NCI-H2227 (cell line): Measurements from ENCODE around the gene DOCK1.

Source experiments
- DNase-seq: peaks from one replicate; lab custom pipeline; 2025; ENCODE audit not compliant: unreplicated experiment; lab: John Stamatoyannopoulos, UW

The DOCK1 gene

DNA sequence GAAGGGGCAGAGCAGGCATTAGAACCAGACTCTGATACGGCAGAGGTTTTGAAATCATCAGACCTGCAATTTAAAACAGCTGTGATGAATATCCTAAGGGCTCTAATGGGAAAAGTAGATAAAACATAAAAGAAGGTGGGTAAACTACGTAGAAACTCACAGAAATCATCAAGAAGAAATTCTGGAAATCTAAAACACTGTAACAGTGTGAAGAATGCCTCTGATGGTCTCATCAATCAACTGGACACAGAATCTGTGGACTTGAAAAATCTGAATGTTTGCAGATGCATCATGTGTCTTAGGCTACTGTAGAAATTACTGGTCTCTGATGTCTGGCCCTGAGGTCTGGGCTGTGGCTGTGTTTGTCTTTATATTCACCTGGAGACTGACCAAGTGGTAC is 470.8 kb downstream of the DOCK1 start:
- no peak for DNase-seq

DNA sequence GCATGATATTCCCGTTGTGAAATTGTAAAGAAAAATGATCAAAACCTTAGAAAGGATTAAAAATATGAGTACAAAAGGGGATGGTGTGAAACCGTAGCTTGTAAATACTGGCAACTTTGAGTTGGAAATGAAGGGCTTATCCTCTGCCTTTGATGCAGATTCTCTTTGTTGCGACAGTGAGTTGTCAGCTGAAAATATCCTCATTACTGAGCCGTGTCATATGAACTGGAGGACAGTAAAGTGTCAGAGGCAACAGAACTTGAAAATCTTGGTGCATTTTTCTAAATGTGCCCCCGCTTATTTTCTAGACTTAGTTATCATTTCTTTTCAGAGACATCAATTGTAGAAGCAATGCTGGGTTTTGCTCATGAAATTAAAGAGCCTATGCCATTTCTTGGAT is 473.4 kb downstream of the DOCK1 start:
- DNase-seq = no peak

DNA sequence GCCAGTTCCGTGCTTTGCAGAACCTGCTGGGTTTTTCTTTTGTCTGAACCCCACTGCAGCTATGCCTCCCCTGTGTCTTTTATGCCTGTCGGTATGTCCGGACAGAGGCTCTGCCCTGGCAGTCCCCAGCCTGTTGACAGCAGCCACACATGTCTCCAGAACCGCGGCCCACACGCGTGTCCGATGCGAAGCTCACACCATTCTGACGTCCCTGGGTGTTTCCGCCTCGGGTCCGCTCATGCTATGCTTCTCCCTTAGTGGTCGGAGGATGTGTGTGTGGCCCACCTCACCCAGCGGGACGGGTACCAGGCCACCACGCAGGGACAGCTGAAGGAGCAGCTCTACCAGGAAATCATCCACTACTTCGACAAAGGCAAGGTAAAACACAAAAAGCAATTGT is 479.3 kb downstream of the DOCK1 start:
- no peak for DNase-seq

DNA sequence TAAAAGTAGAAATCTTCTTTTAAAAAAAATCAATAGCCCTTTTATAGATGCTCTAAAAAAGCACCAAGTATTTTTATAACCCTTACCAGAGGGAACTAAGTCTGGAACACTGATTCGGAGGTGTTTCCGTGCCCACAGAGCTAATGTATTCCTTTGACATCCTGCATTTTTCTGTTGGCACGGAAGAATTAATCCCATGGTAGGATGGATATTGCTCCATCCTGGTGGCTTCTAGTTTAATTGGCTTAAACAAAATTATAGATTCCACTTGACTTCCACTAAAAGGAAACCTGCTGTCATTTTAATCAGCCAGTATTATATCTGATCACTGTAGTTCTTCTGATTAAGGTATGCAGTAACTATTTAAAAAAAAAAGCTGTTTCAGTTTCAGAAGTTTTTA is 479.8 kb downstream of the DOCK1 start:
- DNase-seq = no peak

DNA sequence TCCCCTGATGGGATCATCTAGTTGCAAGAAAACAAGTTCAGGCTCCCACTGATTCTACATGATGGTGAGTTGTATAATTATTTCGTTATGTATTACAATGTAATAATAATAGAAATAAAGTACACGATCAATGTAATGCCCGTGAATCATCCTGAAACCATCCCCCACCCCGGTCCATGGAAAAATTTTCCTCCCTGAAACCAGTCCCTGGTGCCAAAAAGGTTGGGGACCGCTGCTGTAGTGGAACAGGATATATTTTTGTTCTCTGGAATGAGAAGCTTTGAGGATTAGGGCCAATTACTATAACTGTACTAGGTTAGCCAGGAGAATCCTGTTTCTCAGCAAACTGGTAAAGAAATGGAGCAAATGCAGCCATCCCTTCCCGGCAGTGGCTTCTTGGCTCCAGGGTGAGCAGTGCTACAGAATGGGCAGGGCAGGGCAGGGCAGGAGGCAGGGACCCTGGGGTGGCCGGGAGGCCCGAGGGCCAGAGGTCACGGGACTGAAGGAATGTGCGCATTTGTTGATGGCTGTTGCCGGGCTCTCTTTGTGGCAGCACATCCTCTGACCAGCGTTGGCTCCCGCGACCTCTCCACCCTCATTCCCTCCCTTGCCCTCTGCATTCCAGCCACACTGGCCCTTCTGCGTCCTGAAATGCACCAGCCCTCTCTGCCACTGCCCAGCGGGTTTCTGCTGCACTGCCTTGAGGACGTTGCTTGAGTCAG is 481.5 kb downstream of the DOCK1 start:
- DNase-seq = no peak

DNA sequence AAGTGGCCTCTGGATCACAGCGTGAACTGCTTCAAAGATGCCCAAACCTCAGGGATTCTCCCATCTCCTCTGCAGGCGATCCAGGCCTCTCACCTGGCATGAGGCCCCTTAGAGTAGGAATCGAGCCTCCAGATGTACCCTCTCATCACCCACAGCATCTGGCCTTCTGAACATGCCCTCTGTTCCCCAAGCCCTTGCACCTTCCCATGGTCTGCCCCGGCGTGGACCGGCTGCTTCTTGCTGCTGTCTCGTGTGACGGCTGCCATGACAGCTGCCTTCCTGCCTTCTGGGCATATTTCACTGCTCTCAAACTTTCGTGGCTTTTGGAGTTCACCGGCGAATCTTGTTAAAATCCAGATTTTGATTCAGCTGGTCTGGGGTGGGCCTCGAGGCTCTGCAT is 486.6 kb downstream of the DOCK1 start:
- no peak for DNase-seq

DNA sequence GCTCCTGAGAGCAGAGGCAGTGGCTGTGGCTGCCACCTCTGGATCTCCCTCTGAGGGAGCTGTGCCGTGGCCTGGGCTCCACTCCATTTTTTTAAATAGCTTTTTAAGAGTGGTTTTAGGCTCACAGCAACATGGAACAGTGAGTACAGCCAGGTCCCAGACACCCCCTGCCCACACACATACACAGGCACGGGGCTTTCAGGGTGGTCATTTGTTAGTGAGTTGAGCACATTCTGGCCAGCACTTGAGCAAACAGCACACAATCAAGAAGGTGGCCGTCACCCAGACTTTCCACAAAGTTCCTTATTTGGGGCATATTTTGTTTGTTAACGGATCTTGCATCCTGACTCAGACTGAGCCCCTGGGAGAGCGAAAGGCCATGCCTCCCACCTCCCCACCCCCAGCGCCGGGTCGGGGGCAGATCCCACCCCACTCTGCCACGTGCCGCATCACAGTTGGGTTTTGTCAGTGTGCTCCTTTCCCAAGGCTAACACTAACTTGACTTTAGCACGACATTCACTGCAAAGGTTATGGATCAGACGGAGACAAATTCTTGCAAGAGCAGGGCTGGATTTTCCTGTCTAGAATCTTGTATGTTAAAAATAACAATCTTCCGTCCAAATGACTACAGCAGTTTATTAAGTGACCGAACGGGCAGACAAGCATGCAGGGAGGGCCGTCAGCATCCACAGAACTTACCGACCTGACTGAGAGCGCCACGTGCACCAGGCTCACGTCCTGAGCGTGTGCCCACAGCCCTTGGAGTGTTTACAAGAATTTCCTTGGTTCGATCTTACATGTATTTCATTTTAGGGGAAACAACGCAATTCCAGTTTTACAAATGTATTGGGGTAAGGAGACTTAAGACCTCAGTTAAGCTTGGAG is 487.4 kb downstream of the DOCK1 start:
- DNase-seq = no peak

DNA sequence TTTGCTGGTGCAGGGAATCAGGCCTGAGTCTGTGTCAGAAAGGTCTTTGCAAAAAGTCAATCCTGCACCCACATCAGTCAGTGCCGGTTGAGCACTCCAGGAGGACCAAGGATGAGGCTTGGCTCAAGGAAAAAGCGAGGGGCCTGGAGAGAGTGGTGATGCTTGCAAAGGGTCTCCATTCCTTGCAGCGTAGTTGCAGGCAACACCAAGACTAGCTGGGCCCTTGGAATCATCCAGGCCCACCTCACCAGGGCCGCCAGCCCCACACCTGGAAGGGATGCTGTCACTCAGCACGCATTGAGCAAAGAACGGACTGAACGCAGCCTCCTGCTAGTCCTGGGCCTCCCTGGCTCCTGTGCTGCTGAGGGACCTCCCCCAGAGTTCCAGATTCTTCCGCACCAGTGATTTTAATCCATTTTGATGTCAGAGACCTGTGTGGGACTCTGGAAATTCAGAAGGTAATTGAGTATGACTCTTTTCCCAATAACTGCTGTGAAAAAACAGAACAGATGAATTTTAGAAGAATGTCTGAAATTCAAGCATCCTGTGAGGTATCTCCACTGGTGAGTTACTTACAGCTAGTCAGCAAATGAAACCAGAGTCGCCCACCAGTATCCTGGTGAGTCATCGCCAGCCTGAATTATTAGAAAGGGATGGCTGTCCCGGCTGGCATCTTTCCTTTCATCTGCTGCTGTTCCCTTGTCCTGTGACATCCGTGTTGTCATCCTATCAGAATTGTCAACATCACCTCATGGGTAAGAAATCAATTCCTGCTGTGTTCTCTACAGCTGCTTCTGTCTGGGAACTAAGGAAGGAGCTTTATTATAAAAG is 493.1 kb downstream of the DOCK1 start:
- no peak for DNase-seq

DNA sequence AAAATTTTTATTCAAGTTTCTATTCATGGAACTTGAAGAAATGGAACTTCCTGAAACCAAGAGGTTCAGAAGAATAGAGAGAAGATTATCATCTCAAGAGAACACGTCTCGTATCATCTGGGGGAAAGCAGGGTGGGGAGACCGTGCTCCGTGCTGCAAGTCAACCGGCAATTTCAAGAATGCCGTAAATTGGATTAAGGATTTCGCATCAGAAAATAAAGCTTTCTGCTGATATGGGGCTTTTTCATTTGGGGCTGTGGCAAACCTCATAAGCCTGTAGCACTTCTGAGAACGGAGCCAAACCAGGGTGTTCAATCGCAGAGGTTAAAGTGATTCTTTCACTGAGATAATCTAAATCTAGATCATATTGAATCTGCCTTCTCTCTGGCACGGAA is 493.7 kb downstream of the DOCK1 start:
- DNase-seq = no peak

DNA sequence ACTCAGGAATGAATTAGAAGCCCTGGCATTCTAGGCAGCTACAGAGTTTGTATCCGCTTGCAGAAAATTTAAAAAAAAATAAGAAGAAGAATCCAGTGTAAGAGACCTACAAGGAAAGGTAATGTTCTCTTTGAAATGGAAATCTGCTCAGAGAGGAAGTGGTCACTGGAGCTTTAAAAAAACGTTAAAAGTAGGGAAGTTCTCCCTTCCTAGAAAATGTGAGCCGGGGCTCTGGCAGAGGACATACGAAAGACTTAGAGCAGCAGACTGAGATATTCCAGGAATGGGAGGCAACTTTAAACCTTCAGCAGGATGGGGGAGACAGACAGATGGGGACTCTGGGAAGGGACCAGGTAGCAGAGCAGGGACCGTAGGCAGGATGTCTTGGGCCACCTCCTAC is 494.4 kb downstream of the DOCK1 start:
- DNase-seq = no peak

DNA sequence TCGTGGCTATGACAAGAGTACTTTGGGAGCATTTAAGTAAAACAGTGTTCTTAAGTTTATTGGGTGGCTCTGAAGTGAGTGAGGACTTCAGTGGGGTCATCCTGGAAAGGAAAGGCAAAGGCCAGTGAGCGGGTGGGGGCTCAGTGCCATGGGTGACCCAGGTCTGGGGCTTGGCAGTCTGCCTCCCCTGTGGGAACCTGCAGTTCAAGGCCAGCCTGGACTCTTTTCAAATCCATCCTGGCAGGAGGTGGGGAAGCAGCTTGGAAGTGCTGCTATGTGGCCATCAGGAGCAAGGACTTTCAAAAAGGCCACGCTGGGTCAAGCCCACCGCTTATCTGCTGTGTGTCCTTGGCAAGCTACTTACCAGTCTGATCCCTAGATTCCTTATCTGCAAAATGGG is 495.0 kb downstream of the DOCK1 start:
- DNase-seq = no peak

DNA sequence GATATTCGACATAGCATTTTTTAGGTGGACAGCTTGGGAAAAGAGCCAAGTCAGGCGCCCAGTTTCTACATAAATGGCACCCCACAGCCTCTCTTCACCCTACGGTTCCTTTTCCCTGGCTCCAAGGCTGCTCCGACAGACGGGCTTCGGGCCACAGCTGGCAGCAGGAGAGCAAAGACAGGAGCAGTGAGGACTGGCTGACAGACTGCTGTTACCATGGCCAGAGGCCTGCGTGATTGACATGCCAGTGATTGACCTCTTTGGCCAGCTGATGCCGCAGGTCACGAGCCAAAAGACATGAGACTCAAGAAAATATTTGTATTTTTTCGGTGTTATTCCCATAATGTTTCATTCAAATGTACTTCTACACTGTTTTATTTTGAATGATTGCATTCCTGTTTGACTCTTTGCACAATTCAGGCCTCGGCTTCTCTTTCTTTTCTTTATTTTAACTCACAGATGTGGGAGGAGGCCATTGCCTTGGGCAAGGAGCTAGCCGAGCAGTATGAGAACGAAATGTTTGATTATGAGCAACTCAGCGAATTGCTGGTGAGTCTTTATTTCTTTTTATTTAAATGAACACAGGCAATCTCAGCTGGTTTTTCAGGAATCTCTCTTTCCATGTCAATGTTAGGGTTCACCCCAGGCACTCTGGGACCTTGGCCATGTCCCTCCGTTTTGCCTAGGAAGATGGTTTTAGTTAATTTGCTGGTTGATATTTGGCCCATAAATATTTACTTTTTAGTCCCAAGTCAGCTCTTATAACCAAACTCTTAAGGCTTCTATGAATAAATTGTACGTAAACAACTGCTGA is 497.6 kb downstream of the DOCK1 start:
- no peak for DNase-seq

DNA sequence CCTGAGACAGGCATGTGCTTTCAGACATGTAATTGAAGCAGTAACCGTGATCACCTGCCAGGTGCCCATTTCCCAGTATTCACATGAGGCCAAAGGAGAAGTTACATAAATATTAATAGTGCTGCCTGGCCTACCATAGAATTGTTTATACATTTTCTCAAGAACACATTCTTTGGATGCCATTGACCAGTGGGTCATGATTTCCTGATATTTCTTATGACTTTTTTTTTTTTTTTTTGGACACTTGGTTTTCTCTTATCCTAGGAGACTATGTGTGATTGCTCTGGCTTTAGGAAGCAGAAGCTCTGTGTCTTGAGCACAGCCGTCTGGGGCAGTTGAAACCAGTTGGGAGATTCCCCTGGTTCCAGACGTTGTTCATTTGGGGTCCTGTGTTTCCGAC is 500.0 kb downstream of the DOCK1 start:
- no peak for DNase-seq

DNA sequence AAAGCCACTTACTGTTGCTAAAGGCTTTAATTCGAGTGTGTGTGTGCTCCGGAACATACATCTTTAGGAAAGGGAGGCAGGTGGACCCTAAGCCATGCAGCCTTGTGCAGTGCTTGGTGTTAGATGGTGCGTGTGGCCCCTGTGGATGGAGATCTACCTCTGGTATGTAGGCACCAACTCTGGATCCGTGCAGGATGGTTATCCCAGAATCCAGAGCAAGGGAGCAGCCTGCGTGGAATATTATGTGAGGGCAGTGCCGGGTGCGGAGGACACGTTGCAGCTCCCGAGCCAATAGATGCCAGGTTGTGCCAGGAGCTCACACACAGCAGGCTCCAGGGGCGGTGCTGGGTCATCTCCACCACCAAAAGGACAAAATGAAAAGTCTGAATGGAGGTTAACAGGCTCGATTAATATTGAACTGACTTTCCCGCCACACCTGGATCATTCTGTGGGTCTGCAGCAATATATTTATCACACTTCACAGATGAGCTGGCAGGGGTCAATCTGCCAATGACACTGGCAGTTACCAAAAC is 500.9 kb downstream of the DOCK1 start:
- DNase-seq = no peak

DNA sequence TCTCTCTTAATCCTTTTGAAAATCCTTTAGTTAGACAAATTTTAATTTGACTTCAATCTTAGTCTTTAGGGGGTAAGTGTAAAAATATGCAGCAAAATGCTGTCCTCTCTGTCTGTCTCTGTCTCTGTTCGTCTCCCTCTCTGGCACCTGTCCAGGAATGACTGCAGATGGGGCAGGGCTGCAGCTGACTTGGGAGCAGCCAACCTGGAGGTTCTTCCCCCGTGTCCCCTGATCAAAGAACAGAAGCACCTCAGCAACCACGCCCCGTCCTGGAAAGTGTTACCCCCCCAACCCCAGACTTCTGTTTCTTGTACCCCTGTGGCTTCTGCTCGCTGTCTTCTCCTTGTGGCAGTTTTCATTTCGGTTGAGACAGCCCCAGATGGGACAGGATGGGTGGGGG is 502.3 kb downstream of the DOCK1 start:
- no peak for DNase-seq

DNA sequence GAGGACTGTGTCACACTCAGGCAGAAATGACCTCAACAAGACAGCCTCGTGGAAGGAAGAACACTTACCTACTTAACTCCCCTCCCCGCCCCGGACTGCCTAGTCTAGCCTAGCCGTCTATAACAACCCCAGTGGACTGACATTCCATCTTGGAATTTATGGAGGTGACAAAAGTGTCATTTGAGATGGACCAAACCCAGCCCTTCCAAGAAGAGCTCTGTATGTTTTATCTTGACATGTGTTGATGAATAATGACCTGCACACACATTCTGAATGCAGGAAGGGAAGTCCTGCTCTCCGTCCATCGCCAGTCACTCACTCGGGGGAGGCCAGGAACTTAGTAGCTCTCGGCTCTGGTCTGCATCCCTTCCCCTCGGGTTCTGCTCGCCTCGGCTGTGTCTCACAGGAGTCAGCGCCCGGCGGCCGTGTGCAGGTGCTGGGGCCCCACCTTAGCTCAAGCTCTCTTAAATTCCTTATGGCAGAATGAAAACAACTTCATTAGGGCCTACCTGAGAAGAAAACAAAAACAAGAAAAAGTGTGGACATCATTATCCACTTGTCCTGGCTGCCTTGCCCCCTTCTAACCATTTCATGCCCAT is 503.0 kb downstream of the DOCK1 start:
- no peak for DNase-seq

DNA sequence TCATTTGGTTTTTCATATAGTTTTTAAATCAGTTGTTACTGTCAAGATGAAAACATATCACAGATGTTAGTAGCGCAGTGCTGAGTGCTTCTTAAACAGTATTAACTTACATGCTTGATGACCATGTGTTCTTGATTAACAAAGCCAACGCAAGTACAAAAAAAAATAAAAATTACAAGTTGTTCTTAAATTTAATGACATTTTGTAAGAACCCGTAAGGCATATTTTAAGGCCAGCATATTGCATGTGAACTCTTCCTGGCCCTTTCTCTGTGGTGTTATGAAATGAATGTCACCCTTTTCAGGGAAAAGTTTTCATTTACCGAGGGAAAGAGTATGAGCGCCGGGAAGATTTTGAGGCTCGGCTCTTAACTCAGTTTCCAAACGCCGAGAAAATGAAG is 503.5 kb downstream of the DOCK1 start:
- no peak for DNase-seq

DNA sequence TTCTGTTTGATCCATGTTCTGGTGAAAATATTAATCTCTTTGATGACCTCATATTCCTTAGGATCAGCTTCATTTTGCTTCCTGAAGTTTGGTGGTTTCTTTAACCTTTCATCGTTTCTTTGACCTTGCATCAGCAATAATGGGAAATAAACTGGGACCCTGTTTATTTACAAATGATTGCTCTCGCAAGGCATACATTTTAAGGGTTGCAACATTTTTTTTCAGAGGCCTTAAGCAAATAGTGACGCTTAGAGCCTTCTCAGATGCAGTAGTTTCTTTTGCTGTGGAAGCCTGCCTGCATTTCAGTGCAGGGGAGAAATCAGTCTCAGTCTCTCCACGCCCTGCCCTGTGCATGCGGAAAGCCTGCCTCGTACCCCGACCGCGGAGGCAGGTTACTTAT is 504.8 kb downstream of the DOCK1 start:
- DNase-seq = no peak

DNA sequence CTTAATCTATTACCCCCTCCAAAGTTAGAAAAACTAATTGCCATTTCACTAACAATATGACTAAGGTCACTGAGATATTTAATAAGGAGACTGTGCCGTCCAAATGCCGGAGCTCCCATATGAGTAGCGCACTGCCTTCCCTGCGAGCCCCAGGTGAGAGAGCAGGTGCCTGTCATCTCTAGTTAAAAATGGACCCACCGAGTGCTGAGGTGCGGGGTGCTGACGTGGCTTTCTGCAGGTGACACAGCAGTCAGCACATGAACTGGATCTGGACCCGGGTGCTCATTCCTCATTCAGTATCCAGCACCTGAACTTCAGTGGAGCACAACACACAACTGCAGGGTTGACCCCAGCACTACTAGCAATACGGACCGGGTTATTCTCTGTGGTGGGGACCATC is 505.8 kb downstream of the DOCK1 start:
- no peak for DNase-seq

DNA sequence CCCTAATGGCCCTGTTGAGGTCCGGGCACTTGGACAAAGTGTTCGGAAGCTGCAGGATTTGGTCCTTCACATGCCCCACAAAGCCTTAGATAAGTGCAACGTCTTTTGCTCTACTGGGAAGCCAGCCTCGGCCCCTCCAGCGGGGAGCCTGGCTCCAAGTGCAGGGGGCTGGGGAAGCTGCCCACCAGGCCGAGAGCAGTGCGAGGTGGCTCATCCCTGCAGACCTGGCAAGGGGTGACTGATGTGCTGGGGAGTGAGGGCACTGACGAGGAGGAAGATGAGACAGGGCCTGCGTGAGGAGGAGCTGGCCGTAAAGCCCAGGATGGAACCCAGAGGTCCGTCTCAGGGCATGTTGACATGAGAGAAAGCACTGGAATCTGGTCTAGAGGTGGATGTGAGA is 508.1 kb downstream of the DOCK1 start:
- no peak for DNase-seq
